ENCODE measurements around the gene COL21A1.

DNA sequence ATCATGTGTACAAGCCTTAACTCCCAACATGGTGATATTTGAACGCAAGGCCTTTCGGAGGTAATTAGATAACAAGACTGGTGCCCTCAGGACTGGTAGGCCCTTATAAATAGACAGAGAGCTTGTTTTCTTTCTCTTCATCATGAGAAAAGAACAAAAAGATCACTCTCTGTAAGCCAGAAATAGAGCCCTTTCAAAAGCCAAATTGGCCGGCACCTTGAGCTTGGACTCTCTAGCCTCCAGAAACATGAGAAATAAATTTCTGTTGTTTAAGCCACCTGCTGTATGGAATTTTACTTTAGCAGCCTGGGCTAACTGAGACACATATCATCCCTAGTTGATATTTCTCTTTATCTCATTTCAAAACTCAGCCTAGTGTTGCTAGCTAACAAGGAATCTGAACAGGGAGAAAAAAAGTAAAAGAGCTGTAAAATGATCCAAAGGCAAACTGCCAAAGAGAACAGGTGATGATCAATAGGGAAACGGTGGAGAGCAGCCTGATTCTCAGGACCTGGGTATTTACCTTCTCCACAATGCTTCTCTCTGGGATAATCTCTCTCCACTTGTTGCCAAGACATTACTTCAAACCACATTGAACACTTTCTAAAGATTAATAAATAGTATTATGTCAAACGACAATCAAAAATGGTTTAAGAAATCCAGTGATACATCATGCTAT lies 6.1 kb downstream of the COL21A1 start:
- TF ChIP-seq EZH2 (IDR thresholded peaks at IDR 0.05; ENCODE audit: borderline replicate concordance, low read depth, low read length, poor library complexity, severe bottlenecking) = no peak
- TF ChIP-seq, protein P1, sequence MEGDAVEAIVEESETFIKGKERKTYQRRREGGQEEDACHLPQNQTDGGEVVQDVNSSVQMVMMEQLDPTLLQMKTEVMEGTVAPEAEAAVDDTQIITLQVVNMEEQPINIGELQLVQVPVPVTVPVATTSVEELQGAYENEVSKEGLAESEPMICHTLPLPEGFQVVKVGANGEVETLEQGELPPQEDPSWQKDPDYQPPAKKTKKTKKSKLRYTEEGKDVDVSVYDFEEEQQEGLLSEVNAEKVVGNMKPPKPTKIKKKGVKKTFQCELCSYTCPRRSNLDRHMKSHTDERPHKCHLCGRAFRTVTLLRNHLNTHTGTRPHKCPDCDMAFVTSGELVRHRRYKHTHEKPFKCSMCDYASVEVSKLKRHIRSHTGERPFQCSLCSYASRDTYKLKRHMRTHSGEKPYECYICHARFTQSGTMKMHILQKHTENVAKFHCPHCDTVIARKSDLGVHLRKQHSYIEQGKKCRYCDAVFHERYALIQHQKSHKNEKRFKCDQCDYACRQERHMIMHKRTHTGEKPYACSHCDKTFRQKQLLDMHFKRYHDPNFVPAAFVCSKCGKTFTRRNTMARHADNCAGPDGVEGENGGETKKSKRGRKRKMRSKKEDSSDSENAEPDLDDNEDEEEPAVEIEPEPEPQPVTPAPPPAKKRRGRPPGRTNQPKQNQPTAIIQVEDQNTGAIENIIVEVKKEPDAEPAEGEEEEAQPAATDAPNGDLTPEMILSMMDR (conservative IDR thresholded peaks at IDR 0.05; ENCODE audit: low read depth, low read length) = no peak

Data from A673 (cell line).